HCT116 (cell line): ENCODE measurements around the gene SEMA3E.

Source experiments
- ATF3 ChIP-seq: IDR thresholded peaks from 2 replicates; pipeline ENCODE4 v1.6.1; 2012
- CTCF ChIP-seq, 3 experiments: fragments of 200-600 bp in 1 of 3; sonication (generic) in 1 of 3; IDR thresholded peaks in 2 of 3; conservative IDR thresholded peaks in 1 of 3; 2 replicates each; pipeline ENCODE4 v1.5.1; 2012 to 2017; ENCODE audit warnings: low read depth in 2 of 3, low read length in 2 of 3, antibody characterized with exemption in 1 of 3, borderline replicate concordance in 1 of 3, control low read depth in 1 of 3, mild to moderate bottlenecking in 1 of 3, mixed read lengths in 1 of 3, mixed run types in 1 of 3, moderate library complexity in 1 of 3; ENCODE audit not compliant: insufficient read depth in 1 of 3
- EZH2 ChIP-seq: fragments of 200-600 bp; sonication (generic); IDR thresholded peaks from 2 replicates; pipeline ENCODE4 v1.6.1; 2017; ENCODE audit warnings: antibody characterized with exemption, mixed run types
- EZH2phosphoT487 ChIP-seq: fragments of 200-600 bp; IDR thresholded peaks from 2 replicates; pipeline ENCODE4 v1.6.1; 2018; ENCODE audit warnings: antibody characterized with exemption, borderline replicate concordance
- JUND ChIP-seq: IDR thresholded peaks from 2 replicates; pipeline ENCODE4 v1.6.1; 2012
- MAX ChIP-seq: IDR thresholded peaks from 2 replicates; pipeline ENCODE4 v1.6.1; 2012
- POLR2AphosphoS5 ChIP-seq: IDR thresholded peaks from 2 replicates; pipeline ENCODE4 v1.6.1; 2011; ENCODE audit warnings: mild to moderate bottlenecking, low read depth, low read length, moderate library complexity
- REST ChIP-seq: IDR thresholded peaks from 2 replicates; pipeline ENCODE4 v1.6.1; 2012; ENCODE audit warnings: low read depth
- SRF ChIP-seq: IDR thresholded peaks from 2 replicates; pipeline ENCODE4 v1.6.1; 2012; ENCODE audit warnings: low read depth
- YY1 ChIP-seq: IDR thresholded peaks from 2 replicates; pipeline ENCODE4 v1.6.1; 2011; ENCODE audit warnings: low read length, low read depth, moderate library complexity, mild to moderate bottlenecking; ENCODE audit not compliant: insufficient replicate concordance; ENCODE audit errors: extremely low read depth
- ZBTB33 ChIP-seq: IDR thresholded peaks from 2 replicates; pipeline ENCODE4 v1.6.1; 2011; ENCODE audit warnings: mild to moderate bottlenecking, low read length, moderate library complexity; ENCODE audit not compliant: insufficient replicate concordance; ENCODE audit errors: extremely low read depth

- no peak for TF ChIP-seq MAX
- no peak for TF ChIP-seq POLR2AphosphoS5
- no peak for TF ChIP-seq JUND
- no peak for TF ChIP-seq CTCF (IDR thresholded peaks at IDR 0.05 in 2 of 3, conservative IDR thresholded peaks at IDR 0.05 in 1 of 3; ENCODE audit: borderline replicate concordance in 1 of 3, insufficient read depth in 1 of 3, low read depth in 2 of 3, low read length in 2 of 3)
- TF ChIP-seq YY1, result no peak
- no peak for TF ChIP-seq ZBTB33
- no peak for TF ChIP-seq EZH2phosphoT487
- no peak for TF ChIP-seq ATF3
- no peak for TF ChIP-seq EZH2
- TF ChIP-seq REST, result no peak
- TF ChIP-seq SRF, result no peak
Measured at GRCh38 chr7:83519240-83519639, 129.7 kb downstream of the SEMA3E start.
